Effector memory CD4-positive, alpha-beta T cell (primary cell): Measurements from ENCODE around the gene RBM47.

Experiments
- DNase-seq, 3 donors: peaks; one replicate each; pipeline ENCODE4 v3.0.0-alpha.2; 2020
- H3K27ac ChIP-seq: 2 replicates; pipeline ENCODE4 v1.7.0; 2013; ENCODE audit warnings: mild to moderate bottlenecking, low read length, moderate library complexity; ENCODE audit not compliant: insufficient read depth, poor library complexity, severe bottlenecking
- H3K27me3 ChIP-seq: replicated peaks from 2 replicates; pipeline ENCODE4 v1.7.0; 2013; ENCODE audit warnings: mild to moderate bottlenecking, low read length; ENCODE audit not compliant: insufficient read depth, control insufficient read depth, poor library complexity, severe bottlenecking
- H3K36me3 ChIP-seq: 2 replicates; pipeline ENCODE4 v1.7.0; 2013; ENCODE audit warnings: mild to moderate bottlenecking, low read length, moderate library complexity; ENCODE audit not compliant: control insufficient read depth, insufficient read depth
- H3K4me1 ChIP-seq: 2 replicates; pipeline ENCODE4 v1.7.0; 2013; ENCODE audit warnings: low read length, mild to moderate bottlenecking; ENCODE audit not compliant: control insufficient read depth, insufficient read depth, poor library complexity, severe bottlenecking
- H3K4me3 ChIP-seq: 2 replicates; pipeline ENCODE4 v1.7.0; 2013; ENCODE audit warnings: low read length, low read depth, mild to moderate bottlenecking; ENCODE audit not compliant: insufficient read depth, poor library complexity, severe bottlenecking
- H3K9me3 ChIP-seq: 2 replicates; pipeline ENCODE4 v1.7.0; 2013; ENCODE audit warnings: mild to moderate bottlenecking, low read length, moderate library complexity; ENCODE audit not compliant: control insufficient read depth

Gene RBM47

GRCh38 chr4:40373636-40374035 lies 256.0 kb downstream of the RBM47 start:
- DNase-seq: no peak
- Histone ChIP-seq H3K36me3 (no peaks in the 10 kb centered on the region), H3K9me3 (no peaks in the 10 kb centered on the region), H3K4me3 (no peak overlapping the region), H3K4me1 (no peaks in the 10 kb centered on the region), H3K27ac (no peak overlapping the region), H3K27me3 (no peaks in the 10 kb centered on the region)
